GM12878 (cell line): Measurements from ENCODE around the gene ARMS2. TPM values are rescaled to one million over a fixed set of nuclear protein-coding genes. Genes with fewer than 3 reads are reported as not detected.

ENCODE experiments used
- ATAC-seq: fragments of 200-7000 bp; cut with Tn5 transposase; 3 replicates; pipeline ENCODE4 v1.9.1; 2020; ENCODE audit warnings: mild to moderate bottlenecking, moderate library complexity
- BruUV-seq: library from RNA; stranded (reverse); fragments of 400-500 nt; replicated peaks from 2 replicates; lab custom pipeline; 2021; lab: Mats Ljungman, UMichigan
- CTCF ChIA-PET: fragments of 300-600 bp; sonication (Branson Sonifier 250); formaldehyde crosslinking; extraction: SDS; loops from one replicate; lab custom pipeline; 2021; ENCODE audit warnings: inconsistent platforms; lab: Yijun Ruan, JAX
- POLR2A ChIA-PET: fragments of 350-600 bp; formaldehyde crosslinking; extraction: SDS; loops from one replicate; lab custom pipeline; 2021; ENCODE audit warnings: inconsistent platforms; lab: Charles Lee
- RAD21 ChIA-PET: fragments of 300-600 bp; sonication (Branson Sonifier 250); formaldehyde crosslinking; loops from one replicate; lab custom pipeline; 2023; ENCODE audit warnings: antibody characterized with exemption; ENCODE audit not compliant: unreplicated experiment; lab: Charles Lee
- SMC1A ChIA-PET: fragments of 300-600 bp; sonication (Branson Sonifier 250); formaldehyde crosslinking; loops from one replicate; lab custom pipeline; 2023; ENCODE audit not compliant: unreplicated experiment, uncharacterized antibody; lab: Charles Lee
- DNase-seq: peaks from one replicate; pipeline ENCODE4 v3.0.0-alpha.2; 2011; ENCODE audit warnings: low read depth, low spot score
- FAIRE-seq: peaks from 3 replicates; lab custom pipeline; 2011; peaks lifted over from hg19 to GRCh38; lab: Jason Lieb, UNC
- H2AFZ ChIP-seq: 2 replicates; pipeline ENCODE4 v1.6.0; 2011; ENCODE audit warnings: low read depth, low read length, control low read depth; ENCODE audit not compliant: control insufficient read depth
- H3K27ac ChIP-seq: 2 replicates; pipeline ENCODE4 v1.5.1; 2011; ENCODE audit warnings: control low read depth; ENCODE audit not compliant: control insufficient read depth, insufficient read depth
- H3K27me3 ChIP-seq, 2 experiments: replicated peaks in 1 of 2; 2 replicates each; pipeline versions ENCODE4 v1.6.0 to v1.6.1; 2011; ENCODE audit warnings: low read length in 1 of 2; ENCODE audit not compliant: control insufficient read depth in 2 of 2, insufficient read depth in 2 of 2
- H3K36me3 ChIP-seq, 2 experiments: 2 replicates each; pipeline ENCODE4 v1.5.1; 2011; ENCODE audit warnings: low read length in 1 of 2; ENCODE audit not compliant: control insufficient read depth in 2 of 2, insufficient read depth in 2 of 2
- H3K4me1 ChIP-seq: 2 replicates; pipeline ENCODE4 v1.6.1; 2011; ENCODE audit warnings: mild to moderate bottlenecking, low read length, moderate library complexity, mixed read lengths; ENCODE audit not compliant: control insufficient read depth, insufficient read depth
- H3K4me2 ChIP-seq: 2 replicates; pipeline ENCODE4 v1.6.0; 2011; ENCODE audit warnings: control low read depth; ENCODE audit not compliant: control insufficient read depth, insufficient read depth
- H3K4me3 ChIP-seq: fragments of 200-600 bp; sonication (generic); 2 replicates; pipeline ENCODE4 v1.5.1; 2016
- H3K79me2 ChIP-seq: 2 replicates; pipeline ENCODE4 v1.6.0; 2011; ENCODE audit warnings: low read length; ENCODE audit not compliant: control insufficient read depth, insufficient read depth
- H3K9ac ChIP-seq: 2 replicates; pipeline ENCODE4 v1.8.0; 2011; ENCODE audit warnings: low read length, control low read depth, mixed read lengths; ENCODE audit not compliant: control insufficient read depth, insufficient read depth
- H3K9me3 ChIP-seq: replicated peaks from 3 replicates; pipeline ENCODE4 v1.5.1; 2011; ENCODE audit warnings: mild to moderate bottlenecking, low read length; ENCODE audit not compliant: control insufficient read depth, insufficient read depth
- H4K20me1 ChIP-seq: 2 replicates; pipeline ENCODE4 v1.6.0; 2011; ENCODE audit not compliant: control insufficient read depth, insufficient read depth
- HCFC1 ChIP-seq: fragments of 150-350 bp; IDR thresholded peaks from 2 replicates; pipeline ENCODE4 v1.6.1; 2014; ENCODE audit warnings: low read length
- in situ Hi-C: fragments of 300-500 bp; cut with MboI; formaldehyde crosslinking; loops from 9 replicates; pipeline ENCODE4 v1.14.3; 2018; ENCODE audit warnings: mixed read lengths
- intact Hi-C: fragments of 100-400 bp; cut with micrococcal nuclease; formaldehyde crosslinking; loops from one replicate; pipeline ENCODE4 v1.14.2; 2022; ENCODE audit not compliant: unreplicated experiment
- polyA plus RNA-seq, 11 experiments: library from polyadenylated mRNA; depleted of rRNA in 4 of 11; unstranded in 6 of 11; stranded (reverse) in 5 of 11; fragments of >200 nt; fragmentation: Nextera tagmentation in 4 of 11; fragmentation: Illumina TruSeq in 1 of 11; extraction: Ambion mirVana in 4 of 11; extraction: Trizol in 1 of 11; gene quantifications; 1 replicate in 1 of 11; 2 replicates in 10 of 11; pipeline versions ENCODE4 v1.2.1 to v1.2.3, GENCODE V29; 2011 to 2016; ENCODE audit warnings: inconsistent platforms in 2 of 11, missing spikeins in 2 of 11, low read depth in 1 of 11
- total RNA-seq, 4 experiments: library from RNA; depleted of rRNA in 3 of 4; stranded (reverse); fragments of >200 nt in 3 of 4; fragmentation: Illumina TruSeq in 1 of 4; extraction: Trizol in 1 of 4; gene quantifications; 2 replicates each; pipeline versions ENCODE4 v1.2.1 to v1.2.3, GENCODE V29; 2013 to 2021
- TF ChIP-seq, protein P1 (sequence below): fragments of 450-650 bp; conservative IDR thresholded peaks from 2 replicates; pipeline ENCODE4 v1.6.1; 2017; ENCODE audit warnings: mild to moderate bottlenecking, moderate library complexity
- TF ChIP-seq, protein P2 (sequence below): IDR thresholded peaks from 2 replicates; pipeline ENCODE4 v1.6.1; 2011; ENCODE audit warnings: borderline replicate concordance, low read depth, mild to moderate bottlenecking, moderate library complexity, low read length; ENCODE audit not compliant: insufficient read depth, poor library complexity, severe bottlenecking

ARMS2 gene
- total and polyA plus RNA-seq, 10 of the 15 experiments (the other 5 are each of a cell fraction or from before 2014, with no cell fraction given), result not detected

DNA sequence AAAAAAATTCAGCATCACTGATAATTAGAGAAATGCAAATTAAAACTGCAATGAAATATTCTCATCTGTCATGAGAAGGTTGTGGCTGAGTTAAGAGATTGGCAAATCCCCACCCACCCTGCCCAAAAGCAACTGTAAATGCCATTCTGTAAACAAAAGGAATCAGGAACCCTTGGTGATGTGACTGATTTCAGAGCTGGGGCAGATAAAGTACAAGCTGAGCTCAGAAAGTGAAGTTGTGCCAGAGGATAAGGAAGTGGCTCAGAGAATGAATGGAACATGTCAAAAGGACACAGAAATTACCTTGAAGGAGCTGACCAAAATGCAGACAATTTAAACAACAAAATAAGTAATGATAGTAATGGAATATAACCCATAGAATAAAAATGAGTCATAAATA, 32.7 kb upstream of the ARMS2 start:
- H3K4me3 ChIP-seq, result no peak overlapping the region
- in situ Hi-C loops, result no loop called here
- POLR2A ChIA-PET, result no interaction called here

More for the DNA sequence above, 32.7 kb upstream of the ARMS2 start:
- Histone ChIP-seq H3K36me3 (no peaks in the 10 kb centered on the region), H3K79me2 (no peaks in the 10 kb centered on the region), H3K4me1 (no peaks in the 10 kb centered on the region), H3K27me3 (no peaks in the 10 kb centered on the region), H4K20me1 (no peaks in the 10 kb centered on the region), H3K9me3 (no peaks in the 10 kb centered on the region), H2AFZ (no peak overlapping the region), H3K4me2 (no peak overlapping the region), H3K9ac (no peak overlapping the region), H3K27ac (no peak overlapping the region)
- DNase-seq, result no peak
- TF ChIP-seq, protein P1, sequence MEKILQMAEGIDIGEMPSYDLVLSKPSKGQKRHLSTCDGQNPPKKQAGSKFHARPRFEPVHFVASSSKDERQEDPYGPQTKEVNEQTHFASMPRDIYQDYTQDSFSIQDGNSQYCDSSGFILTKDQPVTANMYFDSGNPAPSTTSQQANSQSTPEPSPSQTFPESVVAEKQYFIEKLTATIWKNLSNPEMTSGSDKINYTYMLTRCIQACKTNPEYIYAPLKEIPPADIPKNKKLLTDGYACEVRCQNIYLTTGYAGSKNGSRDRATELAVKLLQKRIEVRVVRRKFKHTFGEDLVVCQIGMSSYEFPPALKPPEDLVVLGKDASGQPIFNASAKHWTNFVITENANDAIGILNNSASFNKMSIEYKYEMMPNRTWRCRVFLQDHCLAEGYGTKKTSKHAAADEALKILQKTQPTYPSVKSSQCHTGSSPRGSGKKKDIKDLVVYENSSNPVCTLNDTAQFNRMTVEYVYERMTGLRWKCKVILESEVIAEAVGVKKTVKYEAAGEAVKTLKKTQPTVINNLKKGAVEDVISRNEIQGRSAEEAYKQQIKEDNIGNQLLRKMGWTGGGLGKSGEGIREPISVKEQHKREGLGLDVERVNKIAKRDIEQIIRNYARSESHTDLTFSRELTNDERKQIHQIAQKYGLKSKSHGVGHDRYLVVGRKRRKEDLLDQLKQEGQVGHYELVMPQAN, result no peak
- TF ChIP-seq HCFC1, result no peak
- TF ChIP-seq, protein P2, sequence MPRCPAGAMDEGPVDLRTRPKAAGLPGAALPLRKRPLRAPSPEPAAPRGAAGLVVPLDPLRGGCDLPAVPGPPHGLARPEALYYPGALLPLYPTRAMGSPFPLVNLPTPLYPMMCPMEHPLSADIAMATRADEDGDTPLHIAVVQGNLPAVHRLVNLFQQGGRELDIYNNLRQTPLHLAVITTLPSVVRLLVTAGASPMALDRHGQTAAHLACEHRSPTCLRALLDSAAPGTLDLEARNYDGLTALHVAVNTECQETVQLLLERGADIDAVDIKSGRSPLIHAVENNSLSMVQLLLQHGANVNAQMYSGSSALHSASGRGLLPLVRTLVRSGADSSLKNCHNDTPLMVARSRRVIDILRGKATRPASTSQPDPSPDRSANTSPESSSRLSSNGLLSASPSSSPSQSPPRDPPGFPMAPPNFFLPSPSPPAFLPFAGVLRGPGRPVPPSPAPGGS, result no peak
- ChIA-PET RAD21 (no interaction called here), CTCF (interaction anchor here (3.1 kb wide), 1 partner anchor 13 kb away, joined by 25 read pairs; no protein-coding TSS in a partner anchor), SMC1A (no interaction called here)
- no peak for ATAC-seq
- FAIRE-seq, result no peak
- intact Hi-C loops, result no loop called here
- BruUV-seq, result no TSS peak
